Liver (tissue), 3 donors: ENCODE measurements around the gene SLC25A25.
A peak's percentile ranks its signal among the peaks of the same experiment; 100 is the strongest.

Experiments
- EGR1 ChIP-seq, 2 donors: IDR thresholded peaks; 2 replicates each; pipeline ENCODE4 v1.6.1; 2016 to 2018; ENCODE audit warnings: antibody characterized with exemption in 2 of 2, low read depth in 2 of 2
- FOXA1 ChIP-seq: IDR thresholded peaks from 2 replicates; pipeline ENCODE4 v1.6.1; 2016; ENCODE audit warnings: antibody characterized with exemption
- RAD21 ChIP-seq, 2 donors: IDR thresholded peaks; 2 replicates each; pipeline ENCODE4 v1.6.1; 2016; ENCODE audit warnings: antibody characterized with exemption in 2 of 2, mild to moderate bottlenecking in 2 of 2
- RXRA ChIP-seq, 2 donors: IDR thresholded peaks; 2 replicates each; pipeline ENCODE4 v1.6.1; 2017 to 2018; ENCODE audit warnings: antibody characterized with exemption in 2 of 2, mild to moderate bottlenecking in 1 of 2
- TAF1 ChIP-seq: conservative IDR thresholded peaks from 2 replicates; pipeline ENCODE4 v1.6.1; 2016; ENCODE audit warnings: antibody characterized with exemption, mild to moderate bottlenecking
- YY1 ChIP-seq: IDR thresholded peaks from 2 replicates; pipeline ENCODE4 v1.6.1; 2016; ENCODE audit warnings: antibody characterized with exemption, mild to moderate bottlenecking
- TF ChIP-seq, protein P1 (sequence below): fragments of 150-350 bp; IDR thresholded peaks from 2 replicates; pipeline ENCODE4 v1.5.1; 2017; ENCODE audit warnings: improper control_type of control experiment, low read depth, low read length; ENCODE audit not compliant: missing input control
- TF ChIP-seq, protein P2 (sequence below): IDR thresholded peaks from 2 replicates; pipeline ENCODE4 v1.6.1; 2016; ENCODE audit warnings: antibody characterized with exemption
- TF ChIP-seq, protein P3 (sequence below): IDR thresholded peaks from 2 replicates; pipeline ENCODE4 v1.6.1; 2016; ENCODE audit warnings: antibody characterized with exemption
- donor health status: healthy.
- donor health status: healthy.

DNA sequence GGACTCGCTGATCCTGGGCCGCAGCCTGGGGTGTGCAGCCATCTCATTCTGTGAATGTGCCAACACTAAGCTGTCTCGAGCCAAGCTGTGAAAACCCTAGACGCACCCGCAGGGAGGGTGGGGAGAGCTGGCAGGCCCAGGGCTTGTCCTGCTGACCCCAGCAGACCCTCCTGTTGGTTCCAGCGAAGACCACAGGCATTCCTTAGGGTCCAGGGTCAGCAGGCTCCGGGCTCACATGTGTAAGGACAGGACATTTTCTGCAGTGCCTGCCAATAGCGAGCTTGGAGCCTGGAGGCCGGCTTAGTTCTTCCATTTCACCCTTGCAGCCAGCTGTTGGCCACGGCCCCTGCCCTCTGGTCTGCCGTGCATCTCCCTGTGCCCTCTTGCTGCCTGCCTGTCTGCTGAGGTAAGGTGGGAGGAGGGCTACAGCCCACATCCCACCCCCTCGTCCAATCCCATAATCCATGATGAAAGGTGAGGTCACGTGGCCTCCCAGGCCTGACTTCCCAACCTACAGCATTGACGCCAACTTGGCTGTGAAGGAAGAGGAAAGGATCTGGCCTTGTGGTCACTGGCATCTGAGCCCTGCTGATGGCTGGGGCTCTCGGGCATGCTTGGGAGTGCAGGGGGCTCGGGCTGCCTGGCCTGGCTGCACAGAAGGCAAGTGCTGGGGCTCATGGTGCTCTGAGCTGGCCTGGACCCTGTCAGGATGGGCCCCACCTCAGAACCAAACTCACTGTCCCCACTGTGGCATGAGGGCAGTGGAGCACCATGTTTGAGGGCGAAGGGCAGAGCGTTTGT lies 39.6 kb downstream of the SLC25A25 start:
- TF ChIP-seq, protein P1, sequence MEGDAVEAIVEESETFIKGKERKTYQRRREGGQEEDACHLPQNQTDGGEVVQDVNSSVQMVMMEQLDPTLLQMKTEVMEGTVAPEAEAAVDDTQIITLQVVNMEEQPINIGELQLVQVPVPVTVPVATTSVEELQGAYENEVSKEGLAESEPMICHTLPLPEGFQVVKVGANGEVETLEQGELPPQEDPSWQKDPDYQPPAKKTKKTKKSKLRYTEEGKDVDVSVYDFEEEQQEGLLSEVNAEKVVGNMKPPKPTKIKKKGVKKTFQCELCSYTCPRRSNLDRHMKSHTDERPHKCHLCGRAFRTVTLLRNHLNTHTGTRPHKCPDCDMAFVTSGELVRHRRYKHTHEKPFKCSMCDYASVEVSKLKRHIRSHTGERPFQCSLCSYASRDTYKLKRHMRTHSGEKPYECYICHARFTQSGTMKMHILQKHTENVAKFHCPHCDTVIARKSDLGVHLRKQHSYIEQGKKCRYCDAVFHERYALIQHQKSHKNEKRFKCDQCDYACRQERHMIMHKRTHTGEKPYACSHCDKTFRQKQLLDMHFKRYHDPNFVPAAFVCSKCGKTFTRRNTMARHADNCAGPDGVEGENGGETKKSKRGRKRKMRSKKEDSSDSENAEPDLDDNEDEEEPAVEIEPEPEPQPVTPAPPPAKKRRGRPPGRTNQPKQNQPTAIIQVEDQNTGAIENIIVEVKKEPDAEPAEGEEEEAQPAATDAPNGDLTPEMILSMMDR: no peak
- peak in 1 of 2 donors; percentile 35 for TF ChIP-seq RXRA (IDR thresholded peaks at IDR 0.05)
- TF ChIP-seq YY1: peak; percentile 47
- TF ChIP-seq TAF1: no peak
- TF ChIP-seq RAD21 (IDR thresholded peaks at IDR 0.05): no peak
- TF ChIP-seq, protein P2, sequence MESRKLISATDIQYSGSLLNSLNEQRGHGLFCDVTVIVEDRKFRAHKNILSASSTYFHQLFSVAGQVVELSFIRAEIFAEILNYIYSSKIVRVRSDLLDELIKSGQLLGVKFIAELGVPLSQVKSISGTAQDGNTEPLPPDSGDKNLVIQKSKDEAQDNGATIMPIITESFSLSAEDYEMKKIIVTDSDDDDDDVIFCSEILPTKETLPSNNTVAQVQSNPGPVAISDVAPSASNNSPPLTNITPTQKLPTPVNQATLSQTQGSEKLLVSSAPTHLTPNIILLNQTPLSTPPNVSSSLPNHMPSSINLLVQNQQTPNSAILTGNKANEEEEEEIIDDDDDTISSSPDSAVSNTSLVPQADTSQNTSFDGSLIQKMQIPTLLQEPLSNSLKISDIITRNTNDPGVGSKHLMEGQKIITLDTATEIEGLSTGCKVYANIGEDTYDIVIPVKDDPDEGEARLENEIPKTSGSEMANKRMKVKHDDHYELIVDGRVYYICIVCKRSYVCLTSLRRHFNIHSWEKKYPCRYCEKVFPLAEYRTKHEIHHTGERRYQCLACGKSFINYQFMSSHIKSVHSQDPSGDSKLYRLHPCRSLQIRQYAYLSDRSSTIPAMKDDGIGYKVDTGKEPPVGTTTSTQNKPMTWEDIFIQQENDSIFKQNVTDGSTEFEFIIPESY: no peak
- TF ChIP-seq EGR1 (IDR thresholded peaks at IDR 0.05; ENCODE audit: low read depth in 2 of 2): no peak
- TF ChIP-seq, protein P3, sequence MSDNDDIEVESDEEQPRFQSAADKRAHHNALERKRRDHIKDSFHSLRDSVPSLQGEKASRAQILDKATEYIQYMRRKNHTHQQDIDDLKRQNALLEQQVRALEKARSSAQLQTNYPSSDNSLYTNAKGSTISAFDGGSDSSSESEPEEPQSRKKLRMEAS: no peak
- TF ChIP-seq FOXA1: peak; percentile 9
